Urinary bladder (tissue), 4 donors: ENCODE measurements around the gene PSPN. TPM values are rescaled to one million over a fixed set of nuclear protein-coding genes. Genes with fewer than 3 reads are reported as not detected.

Experiments
- DNase-seq: peaks from one replicate; pipeline ENCODE4 v3.0.0-alpha.2; 2015; ENCODE audit errors: extremely low spot score
- H3K27ac ChIP-seq: one replicate; pipeline ENCODE4 v1.5.1; 2013; ENCODE audit warnings: low read depth, mild to moderate bottlenecking, moderate library complexity
- H3K36me3 ChIP-seq: one replicate; pipeline ENCODE4 v1.6.1; 2013; ENCODE audit warnings: mild to moderate bottlenecking, moderate library complexity; ENCODE audit not compliant: insufficient read depth
- H3K4me1 ChIP-seq: one replicate; pipeline ENCODE4 v1.6.1; 2013; ENCODE audit warnings: mild to moderate bottlenecking, moderate library complexity; ENCODE audit not compliant: insufficient read depth
- H3K4me3 ChIP-seq: one replicate; pipeline ENCODE4 v1.5.1; 2013; ENCODE audit warnings: low read depth, low read length
- WGBS: extraction: QIAGEN DNeasy Blood & Tissue Kit; methylation state at CpG from one replicate; pipeline ENCODE4 v1.1.7; 2013; 5-methylcytosine and 5-hydroxymethylcytosine counted together
- polyA plus RNA-seq: library from polyadenylated mRNA; stranded (reverse); fragments of 200-250 nt; gene quantifications from one replicate; pipeline ENCODE4 v1.2.3, GENCODE V29; 2013
- total RNA-seq: library from RNA; depleted of rRNA; stranded (reverse); fragments of >200 nt; gene quantifications from one replicate; pipeline ENCODE4 v1.2.3, GENCODE V29; 2014
- donor health status: healthy with polysubstance abuse.
- donor health status: healthy.

PSPN gene, protein sequence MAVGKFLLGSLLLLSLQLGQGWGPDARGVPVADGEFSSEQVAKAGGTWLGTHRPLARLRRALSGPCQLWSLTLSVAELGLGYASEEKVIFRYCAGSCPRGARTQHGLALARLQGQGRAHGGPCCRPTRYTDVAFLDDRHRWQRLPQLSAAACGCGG
- 1.4 TPM for total RNA-seq
- 0.94 TPM for polyA plus RNA-seq

DNA sequence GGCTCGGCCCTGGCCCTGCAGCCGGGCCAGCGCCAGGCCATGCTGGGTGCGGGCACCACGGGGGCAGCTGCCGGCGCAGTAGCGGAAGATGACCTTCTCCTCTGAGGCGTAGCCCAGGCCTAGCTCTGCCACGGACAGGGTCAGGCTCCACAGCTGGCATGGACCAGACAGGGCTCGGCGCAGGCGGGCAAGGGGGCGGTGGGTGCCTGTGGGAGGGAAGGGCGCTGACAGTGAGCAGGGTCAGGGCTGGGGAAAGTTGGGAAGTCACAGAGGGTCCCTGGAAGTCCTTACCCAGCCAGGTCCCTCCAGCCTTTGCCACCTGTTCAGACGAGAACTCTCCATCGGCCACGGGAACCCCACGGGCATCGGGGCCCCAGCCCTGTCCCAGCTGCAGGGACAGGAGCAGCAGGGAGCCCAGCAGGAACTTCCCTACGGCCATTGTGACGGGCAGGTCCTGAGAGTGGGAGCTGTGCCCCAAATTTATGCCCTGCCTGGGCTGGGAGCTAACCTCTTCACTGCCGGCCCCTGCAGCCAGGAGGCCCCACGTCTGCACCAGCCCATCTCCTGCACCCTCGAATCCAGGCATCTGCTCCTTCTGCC lies at the start of gene PSPN:
Gene PSPN (minus strand): TSS at position 523 of the 600 bp plus-strand sequence. CDS start 84 bp downstream, at position 439.
- WGBS = 85% methylated on average over 25 of the region's 25 CpGs
- Histone ChIP-seq H3K36me3 (peaks cover 4% of the 10 kb centered on the region), H3K4me1 (no peaks in the 10 kb centered on the region), H3K4me3 (no peak within 1 kb of the TSS), H3K27ac (no peak within 1 kb of the TSS)
- no peak for DNase-seq

DNA sequence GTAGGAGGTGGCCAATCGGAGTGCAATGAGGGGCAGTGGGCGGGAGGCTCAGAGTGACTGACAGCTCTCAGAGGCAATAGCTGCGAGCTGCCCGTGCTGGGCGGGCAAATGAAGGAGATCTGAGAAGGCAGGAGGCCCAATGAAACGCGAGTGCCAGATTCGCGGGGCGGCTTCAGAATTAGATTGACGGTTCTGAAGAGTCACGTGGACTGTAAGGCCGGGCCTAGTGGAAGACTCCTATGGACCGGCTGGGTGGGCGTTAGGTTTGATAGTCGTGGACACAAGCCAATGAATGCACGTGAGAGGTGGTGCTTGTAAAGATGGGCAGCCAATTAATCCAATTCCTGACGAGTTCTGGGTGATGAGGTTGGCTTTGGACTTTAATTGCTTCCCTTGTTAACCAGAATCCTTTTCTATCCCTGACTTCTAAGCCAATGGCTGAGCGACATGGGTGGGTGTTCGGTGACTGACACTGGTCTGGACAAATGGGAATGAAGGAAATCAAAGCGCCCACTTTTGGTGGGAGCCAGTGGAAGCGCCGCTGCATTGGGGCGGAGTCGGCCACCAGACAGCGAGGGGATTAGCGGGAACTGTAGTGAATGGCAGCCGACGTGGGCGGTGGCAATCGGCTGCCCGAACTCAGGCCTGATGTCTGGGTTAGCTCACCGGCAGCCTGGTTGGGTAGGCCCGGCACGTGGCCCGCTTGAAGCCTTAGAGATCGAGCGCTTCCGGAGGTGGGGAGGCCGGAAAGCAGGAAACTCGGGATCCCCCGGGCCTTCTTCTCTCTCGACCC lies 49.4 kb upstream of the PSPN start:
- Histone ChIP-seq H3K4me1 (no peaks in the 10 kb centered on the region), H3K27ac (peak overlapping the region; percentile 79), H3K36me3 (no peaks in the 10 kb centered on the region), H3K4me3 (no peak overlapping the region)
- WGBS = 4% methylated on average over 43 of the region's 43 CpGs
- DNase-seq = peak; percentile 100

DNA sequence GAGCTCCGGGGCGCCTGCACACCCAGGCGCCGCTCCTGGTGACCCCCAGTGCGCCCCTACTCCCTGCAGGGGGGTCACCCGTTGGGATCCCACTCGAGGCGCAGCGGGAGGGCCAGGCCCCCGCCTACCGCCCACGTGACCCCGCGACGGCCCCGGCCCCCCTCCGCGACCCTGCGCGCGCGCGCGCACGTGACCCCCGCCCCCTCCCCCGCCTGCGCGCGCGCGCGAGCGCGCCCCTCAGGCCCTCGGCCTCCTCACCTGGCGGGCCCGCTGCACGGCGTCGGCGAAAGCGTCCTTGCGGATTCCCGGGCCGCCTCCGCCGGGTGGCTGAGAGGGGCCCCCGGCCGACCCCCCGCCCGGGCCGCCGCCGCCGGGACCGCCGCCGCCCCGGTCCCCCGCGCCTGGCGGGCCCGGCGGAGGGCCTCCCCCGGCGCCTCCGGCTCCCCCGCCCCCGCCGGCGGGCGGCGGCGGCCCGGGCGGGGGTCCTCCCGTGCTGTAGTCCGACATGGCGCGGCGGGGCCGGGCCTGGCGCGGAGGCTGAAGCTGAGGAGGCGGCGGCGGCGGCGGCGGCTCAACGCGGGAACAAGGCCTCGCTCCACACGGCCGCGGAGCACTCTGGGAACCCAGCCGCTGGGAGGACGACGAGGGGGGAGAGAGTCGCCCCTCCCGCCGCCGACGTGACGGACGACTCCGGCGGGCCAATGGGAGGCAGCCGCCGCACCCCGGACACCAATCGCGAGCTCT lies 48.6 kb upstream of the PSPN start, which contains the start of gene KHSRP:
Gene KHSRP (minus strand): TSS at position 617 of the 744 bp plus-strand sequence. CDS start 110 bp downstream, at position 507.
- H3K4me1 ChIP-seq = no peaks in the 10 kb centered on the region
- under 1% methylated on average over 114 of the region's 114 CpGs for WGBS
- no peak for DNase-seq
- H3K27ac ChIP-seq = peak within 1 kb of the TSS; percentile 79
- peak within 1 kb of the TSS; percentile 97 for H3K4me3 ChIP-seq
- H3K36me3 ChIP-seq = no peaks in the 10 kb centered on the region

DNA sequence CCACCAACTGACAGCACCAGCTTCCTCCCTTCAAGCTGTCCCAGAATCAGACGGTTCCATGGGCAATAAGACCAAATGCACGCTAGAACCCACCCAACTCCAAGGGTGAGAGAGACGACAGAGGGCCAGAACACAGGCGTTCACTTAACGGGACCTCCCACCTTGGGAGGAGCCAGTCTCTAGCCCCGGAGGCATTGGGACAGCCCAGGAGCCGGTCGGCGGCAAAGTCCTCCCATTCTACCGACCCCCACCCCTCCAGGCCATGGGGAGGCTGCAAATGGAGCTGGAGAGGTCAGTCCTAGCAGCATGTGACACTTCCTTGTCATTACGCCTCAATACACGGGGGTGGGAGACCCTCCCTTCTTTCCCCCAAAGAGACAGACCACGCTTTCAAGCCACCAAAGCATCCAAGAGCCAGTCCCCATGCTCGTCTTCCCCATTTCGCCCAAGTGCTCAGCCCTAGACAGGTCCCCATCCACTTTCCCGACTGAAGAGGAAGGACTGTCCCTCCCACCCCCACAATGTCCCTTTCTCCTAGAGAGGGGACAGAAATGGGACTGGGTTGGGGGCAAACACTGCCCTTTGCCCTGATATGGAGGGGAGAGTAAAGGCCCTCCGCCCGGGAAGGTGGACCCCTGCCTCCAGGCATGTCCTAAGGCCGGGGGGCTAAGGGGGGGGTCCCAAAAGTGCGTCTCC lies 47.9 kb upstream of the PSPN start:
- Histone ChIP-seq H3K4me3 (peak overlapping the region; percentile 97), H3K27ac (peak overlapping the region; percentile 43), H3K36me3 (no peaks in the 10 kb centered on the region), H3K4me1 (no peaks in the 10 kb centered on the region)
- under 1% methylated on average over 20 of the region's 20 CpGs for WGBS
- DNase-seq = no peak

DNA sequence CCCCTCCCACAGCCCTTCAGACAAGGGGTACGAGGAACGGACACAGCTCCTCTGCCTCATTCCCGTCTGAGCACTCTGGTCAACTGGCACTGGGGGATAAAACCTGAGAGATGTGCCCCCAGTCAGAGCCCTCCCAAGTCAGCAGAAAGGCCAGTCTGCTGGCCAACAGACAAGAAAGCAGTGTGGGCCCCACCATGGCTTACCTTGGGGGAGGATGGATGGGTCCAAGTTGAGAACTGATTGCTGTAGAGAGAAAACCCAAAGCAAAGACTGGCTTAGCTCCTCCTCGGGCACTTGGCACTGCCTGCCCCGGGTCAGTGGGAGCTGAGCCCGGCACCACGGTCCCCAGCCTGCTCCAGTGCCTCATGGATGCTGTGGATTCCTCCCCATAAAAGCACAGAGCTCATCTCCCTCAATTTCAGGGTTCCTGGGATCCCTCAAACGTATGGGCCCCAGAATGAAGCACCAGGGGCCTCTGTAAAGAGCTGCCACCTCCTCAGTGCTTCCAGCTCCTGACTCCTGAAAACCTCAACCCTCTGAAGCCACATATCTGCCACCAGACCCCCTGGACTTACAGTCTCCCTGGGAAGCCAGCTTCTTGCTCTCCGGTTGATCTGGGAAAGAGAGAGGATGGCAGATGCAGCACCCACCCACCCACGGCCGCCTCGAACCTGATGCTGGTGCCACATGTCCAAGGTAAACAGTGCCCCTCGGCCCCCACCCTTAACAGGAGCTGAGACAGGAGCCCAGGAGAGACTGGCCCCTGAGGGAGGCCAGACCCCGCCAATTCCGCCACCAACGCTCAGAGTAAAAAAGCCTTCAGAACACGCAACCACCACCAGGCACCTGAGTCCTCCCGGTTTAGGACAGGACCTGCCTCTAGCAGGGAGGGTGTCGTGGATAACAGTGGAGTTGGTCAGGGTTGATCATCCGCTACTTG lies 45.6 kb upstream of the PSPN start:
- no peak for DNase-seq
- Histone ChIP-seq H3K36me3 (peaks cover under 1% of the 10 kb centered on the region), H3K4me3 (no peak overlapping the region), H3K4me1 (no peaks in the 10 kb centered on the region), H3K27ac (no peak overlapping the region)
- WGBS = 75% methylated on average over 20 of the region's 20 CpGs

DNA sequence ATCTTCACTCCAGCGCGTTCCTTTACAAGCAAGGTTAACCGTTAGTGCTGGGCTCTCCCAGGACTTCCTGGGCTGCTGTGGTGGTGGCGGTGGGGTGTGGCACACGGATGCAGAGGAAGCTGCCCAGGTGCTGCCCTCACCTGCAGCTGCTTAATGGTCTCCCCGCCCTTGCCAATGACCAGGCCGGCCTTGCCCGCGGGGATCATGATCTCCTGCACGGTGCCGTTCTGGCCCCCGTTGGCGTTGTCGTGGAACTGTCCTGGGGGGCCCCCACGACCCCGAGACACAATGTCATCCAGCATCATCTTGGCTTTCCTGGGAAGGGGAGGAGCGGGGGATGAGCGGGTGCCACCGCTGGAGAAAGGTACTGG lies 42.8 kb upstream of the PSPN start:
- Histone ChIP-seq H3K4me3 (no peak overlapping the region), H3K36me3 (peaks cover 10% of the 10 kb centered on the region), H3K4me1 (no peaks in the 10 kb centered on the region), H3K27ac (no peak overlapping the region)
- WGBS = 90% methylated on average over 19 of the region's 19 CpGs
- DNase-seq = no peak

DNA sequence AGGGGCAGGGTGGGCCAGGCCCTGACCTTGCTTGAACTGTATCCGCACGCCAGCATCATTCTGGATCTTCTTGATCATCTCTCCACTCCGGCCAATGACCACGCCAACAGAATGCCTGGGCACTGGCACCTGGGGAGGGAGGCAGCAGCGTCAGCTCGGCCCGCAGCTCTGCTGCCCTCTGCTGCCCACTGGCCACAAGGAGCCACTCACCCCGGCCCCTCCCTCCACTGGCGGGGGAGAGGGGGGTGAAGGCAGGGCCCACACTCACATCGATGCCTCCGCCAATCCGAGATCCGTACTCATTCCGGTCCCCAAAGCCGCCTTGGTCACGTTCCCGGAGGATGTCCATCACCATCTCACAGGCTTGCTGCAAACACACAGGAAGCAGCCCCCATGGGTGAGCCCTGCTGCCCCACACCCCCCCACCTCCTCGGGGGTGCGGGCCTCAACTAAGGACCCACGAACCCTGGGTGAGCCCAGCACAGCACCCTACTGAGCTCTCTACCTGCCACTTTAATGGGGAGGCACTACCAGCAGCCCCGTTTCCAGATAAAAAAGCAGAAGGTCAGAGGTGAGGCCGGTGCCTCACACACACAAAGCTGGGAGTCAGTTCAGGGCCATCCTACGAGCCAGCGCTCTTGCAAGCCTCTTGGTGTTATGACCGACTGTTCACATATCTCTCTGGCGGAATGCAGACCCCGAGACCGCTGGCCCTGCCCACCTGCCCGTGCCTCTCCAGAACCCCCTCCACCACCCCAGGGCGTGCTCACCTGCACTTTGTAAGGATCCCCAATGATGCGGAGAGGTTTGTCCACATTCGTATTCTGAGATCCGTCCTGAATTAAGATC lies 42.2 kb upstream of the PSPN start:
- H3K27ac ChIP-seq = no peak overlapping the region
- H3K4me1 ChIP-seq = no peaks in the 10 kb centered on the region
- no peak overlapping the region for H3K4me3 ChIP-seq
- DNase-seq = no peak
- H3K36me3 ChIP-seq = peaks cover 10% of the 10 kb centered on the region
- WGBS = 63% methylated on average over 33 of the region's 33 CpGs

DNA sequence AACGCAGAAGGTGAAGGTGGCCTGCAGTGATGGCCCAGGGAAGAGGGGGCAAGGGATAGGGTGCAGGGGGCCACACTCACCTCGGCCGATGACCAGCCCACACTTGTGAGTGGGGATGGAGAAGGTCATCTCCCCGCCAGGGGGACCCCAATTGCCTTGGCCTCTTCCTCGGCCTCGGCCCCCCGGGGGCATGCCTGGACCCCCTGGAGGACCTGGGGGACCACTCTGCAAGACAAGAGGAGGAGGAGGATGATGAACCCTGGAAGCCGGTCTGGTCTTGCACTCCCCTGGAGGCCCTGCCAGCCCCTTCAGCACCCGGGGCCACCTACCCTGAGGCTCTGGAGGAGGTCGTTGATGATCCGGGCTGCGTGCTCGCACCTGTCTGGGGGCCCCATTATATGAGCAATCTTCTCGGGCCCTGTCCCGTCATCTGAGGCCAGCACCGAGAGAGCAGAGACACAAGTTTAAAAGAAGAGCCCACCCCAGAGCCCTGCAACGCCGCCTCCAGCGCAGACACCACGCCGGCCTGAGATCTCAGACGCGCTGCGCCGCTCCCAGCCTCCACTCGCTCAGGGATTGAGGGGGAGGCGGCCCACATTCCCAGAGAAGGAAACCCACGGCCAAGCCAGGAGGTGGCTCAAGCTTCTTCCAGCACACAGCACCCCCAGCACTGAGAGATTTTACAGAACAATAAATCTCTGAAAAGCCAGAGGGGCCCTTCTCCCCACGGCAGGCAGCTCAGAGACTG lies 41.1 kb upstream of the PSPN start:
- Histone ChIP-seq H3K36me3 (peaks cover 10% of the 10 kb centered on the region), H3K27ac (no peak overlapping the region), H3K4me1 (no peaks in the 10 kb centered on the region), H3K4me3 (no peak overlapping the region)
- 90% methylated on average over 29 of the region's 29 CpGs for WGBS
- no peak for DNase-seq

DNA sequence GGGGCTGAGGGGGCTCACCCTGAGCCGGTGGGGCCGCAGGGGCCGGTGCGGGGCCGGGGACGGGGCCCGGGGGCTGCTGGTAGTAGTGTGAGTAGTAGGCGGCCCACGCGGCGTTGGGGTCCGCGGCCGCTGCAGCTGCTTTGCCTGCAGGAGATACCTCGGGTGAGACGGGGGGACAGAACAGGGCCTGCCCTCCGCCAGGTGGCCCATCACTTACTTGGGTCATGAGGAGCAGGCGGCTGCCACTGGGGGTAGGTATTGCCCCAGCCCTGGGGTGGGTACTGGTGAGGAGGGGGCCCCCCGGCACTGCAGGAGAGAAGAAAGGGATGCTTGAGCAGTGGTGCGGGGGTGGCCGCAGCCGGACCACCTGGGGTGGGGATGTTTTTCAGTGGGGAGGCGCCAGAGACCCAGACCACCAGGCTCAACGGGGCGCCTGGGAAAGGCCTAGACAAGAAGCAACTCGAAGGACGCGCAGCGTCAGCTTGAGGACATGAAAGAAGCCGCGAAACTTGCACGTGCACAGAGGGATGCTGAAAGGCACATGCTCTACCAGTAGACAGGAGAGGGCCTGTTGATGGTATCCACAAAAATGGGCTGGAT lies 40.0 kb upstream of the PSPN start:
- H3K36me3 ChIP-seq = peaks cover 10% of the 10 kb centered on the region
- no peak for DNase-seq
- WGBS = 93% methylated on average over 32 of the region's 32 CpGs
- H3K4me3 ChIP-seq = no peak overlapping the region
- no peaks in the 10 kb centered on the region for H3K4me1 ChIP-seq
- no peak overlapping the region for H3K27ac ChIP-seq

DNA sequence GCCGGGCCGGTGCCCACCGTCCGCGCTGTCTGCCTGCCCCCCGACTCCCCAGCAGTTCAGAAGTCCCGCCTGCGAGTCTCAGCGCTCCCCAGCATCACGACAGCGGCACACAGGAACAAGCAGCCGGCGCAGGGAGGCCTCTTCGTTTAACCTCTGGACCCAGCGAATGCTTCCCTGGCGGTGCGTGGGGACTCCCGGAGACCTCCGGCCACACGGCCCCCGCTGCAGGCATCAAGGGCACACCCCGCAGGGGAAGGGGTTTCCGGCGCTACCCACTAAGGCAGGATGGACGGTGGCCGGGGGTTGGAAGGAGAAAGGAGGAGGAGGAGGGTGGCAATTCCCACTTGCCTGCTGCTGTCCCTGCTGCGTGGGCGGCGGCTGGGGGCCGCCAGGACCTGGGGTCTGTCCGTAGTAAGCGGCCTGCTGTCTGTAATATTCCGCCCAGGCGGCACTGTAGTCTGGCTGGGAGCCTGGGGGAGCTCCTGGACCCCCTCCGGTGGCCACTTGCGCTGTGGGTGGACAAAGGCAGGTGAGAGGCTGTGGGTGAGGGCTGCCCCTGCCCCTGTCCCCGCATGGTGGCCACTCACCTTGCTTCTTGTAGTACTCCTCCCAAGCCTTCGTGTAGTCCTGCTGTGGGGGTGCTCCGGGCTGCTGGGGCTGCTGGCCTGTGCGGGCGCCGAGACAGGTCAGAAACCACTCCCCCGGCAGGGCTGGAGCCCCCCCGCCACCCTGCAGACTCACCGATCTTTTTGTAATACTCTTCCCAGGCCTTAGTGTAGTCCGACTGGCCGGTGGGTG lies 39.3 kb upstream of the PSPN start:
- WGBS = 90% methylated on average over 47 of the region's 47 CpGs
- Histone ChIP-seq H3K4me1 (no peaks in the 10 kb centered on the region), H3K4me3 (no peak overlapping the region), H3K27ac (no peak overlapping the region), H3K36me3 (peaks cover 10% of the 10 kb centered on the region)
- DNase-seq = no peak
